ENCODE measurements around the gene ETS2.

GRCh38 chr21:38760762-38761155 is 45.0 kb upstream of the ETS2 start:
- no peak for TF ChIP-seq NFRKB (IDR thresholded peaks at IDR 0.05)
- no peak for TF ChIP-seq CTBP1 (IDR thresholded peaks at IDR 0.05; ENCODE audit: borderline replicate concordance)
- no peak for TF ChIP-seq PKNOX1 (IDR thresholded peaks at IDR 0.05)
- no peak for TF ChIP-seq ELF4 (IDR thresholded peaks at IDR 0.05)
- no peak for TF ChIP-seq SP1 (IDR thresholded peaks at IDR 0.05)
- TF ChIP-seq ZNF384 (IDR thresholded peaks at IDR 0.05): no peak
- no peak for TF ChIP-seq FOXM1 (IDR thresholded peaks at IDR 0.05; ENCODE audit: borderline replicate concordance)
- no peak for TF ChIP-seq HDGF (IDR thresholded peaks at IDR 0.05; ENCODE audit: borderline replicate concordance)
- no peak for TF ChIP-seq TARDBP (IDR thresholded peaks at IDR 0.05)
- no peak for TF ChIP-seq SUZ12 (IDR thresholded peaks at IDR 0.05)
- no peak for TF ChIP-seq ARNT (IDR thresholded peaks at IDR 0.05)
- TF ChIP-seq FOXK2 (IDR thresholded peaks at IDR 0.05): no peak

Data from HEK293T (cell line).